ENCODE data around the gene SLC5A1.
"Not testable (repeated sequence)": the region's sequence is repeated elsewhere in the genome, so short reads cannot be mapped to it uniquely, and the experiment has no call there.

SLC5A1 gene

GRCh38 chr22:32112380-32112779, 69.3 kb downstream of the SLC5A1 start:
- peaks cover 14 to 60% of the 10 kb centered on the region in 2 donors for H3K36me3 ChIP-seq (ENCODE audit: control insufficient read depth in 1 of 2, insufficient read depth in 2 of 2, low read length in 2 of 2)
- H3K27me3 ChIP-seq (ENCODE audit: control insufficient read depth in 1 of 2, insufficient read depth in 2 of 2, low read length in 2 of 2), result no peaks in the 10 kb centered on the region
- no peak overlapping the region for H3K27ac ChIP-seq (ENCODE audit: low read depth, low read length)
- H3K9me3 ChIP-seq (ENCODE audit: control insufficient read depth in 1 of 2, low read length in 2 of 2), result no peaks in the 10 kb centered on the region
- no peak overlapping the region for H3K9ac ChIP-seq (ENCODE audit: low read depth in 1 of 2, low read length in 2 of 2)
- H3K4me3 ChIP-seq (ENCODE audit: low read depth in 1 of 2, low read length in 2 of 2), result no peak overlapping the region
- no peaks in the 10 kb centered on the region for H3K4me1 ChIP-seq (ENCODE audit: control insufficient read depth in 1 of 2, insufficient read depth in 2 of 2, low read length in 2 of 2)

- no peaks in the 10 kb centered on the region for H3K4me1 ChIP-seq (ENCODE audit: control insufficient read depth in 1 of 2, insufficient read depth in 2 of 2, low read length in 2 of 2)
- H3K4me3 ChIP-seq (ENCODE audit: low read depth in 1 of 2, low read length in 2 of 2), result no peak overlapping the region
- H3K9ac ChIP-seq (ENCODE audit: low read depth in 1 of 2, low read length in 2 of 2), result no peak overlapping the region
- no peaks in the 10 kb centered on the region for H3K27me3 ChIP-seq (ENCODE audit: control insufficient read depth in 1 of 2, insufficient read depth in 2 of 2, low read length in 2 of 2)
- no peaks in the 10 kb centered on the region for H3K9me3 ChIP-seq (ENCODE audit: control insufficient read depth in 1 of 2, low read length in 2 of 2)
- peaks cover 3 to 4% of the 10 kb centered on the region in 2 donors for H3K36me3 ChIP-seq (ENCODE audit: control insufficient read depth in 1 of 2, insufficient read depth in 2 of 2, low read length in 2 of 2)
- no peak overlapping the region for H3K27ac ChIP-seq (ENCODE audit: low read depth, low read length)
Observed at GRCh38 chr22:32119568-32120235, 76.6 kb downstream of the SLC5A1 start.

DNA sequence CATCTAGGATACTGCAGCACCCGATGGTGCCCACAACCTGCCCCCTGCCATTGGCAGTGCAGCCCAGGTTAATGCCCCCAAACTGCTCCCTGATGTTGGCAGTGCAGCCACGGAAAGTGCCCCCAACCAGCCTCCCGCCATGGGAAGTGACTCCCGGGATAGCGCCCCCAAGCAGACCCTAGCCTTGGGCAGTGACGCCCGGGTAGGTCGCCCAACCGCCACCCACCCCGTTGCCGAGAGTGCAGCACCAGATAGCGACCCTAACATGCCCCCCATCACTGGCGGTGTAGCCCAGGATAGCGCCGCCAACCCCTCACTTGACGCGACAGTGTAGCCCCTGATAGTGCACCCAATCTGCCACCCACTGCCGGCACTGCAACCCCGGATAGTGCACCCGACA, 77.5 kb downstream of the SLC5A1 start:
- H3K4me1 ChIP-seq (ENCODE audit: control insufficient read depth in 1 of 2, insufficient read depth in 2 of 2, low read length in 2 of 2), result no peaks in the 10 kb centered on the region
- H3K27ac ChIP-seq (ENCODE audit: low read depth, low read length), result no peak overlapping the region
- H3K9me3 ChIP-seq (ENCODE audit: control insufficient read depth in 1 of 2, low read length in 2 of 2), result no peaks in the 10 kb centered on the region
- H3K27me3 ChIP-seq (ENCODE audit: control insufficient read depth in 1 of 2, insufficient read depth in 2 of 2, low read length in 2 of 2), result no peaks in the 10 kb centered on the region
- H3K4me3 ChIP-seq (ENCODE audit: low read depth in 1 of 2, low read length in 2 of 2), result no peak overlapping the region
- H3K9ac ChIP-seq (ENCODE audit: low read depth in 1 of 2, low read length in 2 of 2), result no peak overlapping the region
- H3K36me3 ChIP-seq (ENCODE audit: control insufficient read depth in 1 of 2, insufficient read depth in 2 of 2, low read length in 2 of 2), result no peaks in the 10 kb centered on the region

DNA sequence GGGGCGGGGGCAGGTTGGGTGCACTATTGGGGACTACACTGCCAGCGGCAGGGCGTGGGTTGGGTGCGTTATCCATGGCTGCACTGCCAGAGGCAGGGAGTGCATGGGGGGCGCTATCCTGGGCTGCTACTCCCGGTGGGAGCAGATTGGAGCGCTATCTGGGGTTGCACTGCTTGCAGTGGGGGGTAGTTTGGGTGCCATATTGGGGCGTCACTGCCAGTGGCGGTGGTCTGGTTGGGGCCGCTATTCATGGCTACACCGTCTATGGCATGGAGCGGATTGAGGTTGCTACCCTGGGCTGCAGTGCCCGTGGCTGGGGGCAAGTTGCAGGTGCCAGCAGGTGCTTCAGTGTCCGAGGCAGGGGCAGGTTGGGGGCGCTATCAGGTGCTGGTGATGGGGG, 79.8 kb downstream of the SLC5A1 start:
- no peak overlapping the region for H3K4me3 ChIP-seq (ENCODE audit: low read depth in 1 of 2, low read length in 2 of 2)
- no peak overlapping the region for H3K27ac ChIP-seq (ENCODE audit: low read depth, low read length)
- H3K27me3 ChIP-seq (ENCODE audit: control insufficient read depth in 1 of 2, insufficient read depth in 2 of 2, low read length in 2 of 2), result no peaks in the 10 kb centered on the region
- no peak overlapping the region for H3K9ac ChIP-seq (ENCODE audit: low read depth in 1 of 2, low read length in 2 of 2)
- H3K9me3 ChIP-seq (ENCODE audit: control insufficient read depth in 1 of 2, low read length in 2 of 2), result no peaks in the 10 kb centered on the region
- H3K4me1 ChIP-seq (ENCODE audit: control insufficient read depth in 1 of 2, insufficient read depth in 2 of 2, low read length in 2 of 2), result no peaks in the 10 kb centered on the region
- H3K36me3 ChIP-seq (ENCODE audit: control insufficient read depth in 1 of 2, insufficient read depth in 2 of 2, low read length in 2 of 2), result no peaks in the 10 kb centered on the region

DNA sequence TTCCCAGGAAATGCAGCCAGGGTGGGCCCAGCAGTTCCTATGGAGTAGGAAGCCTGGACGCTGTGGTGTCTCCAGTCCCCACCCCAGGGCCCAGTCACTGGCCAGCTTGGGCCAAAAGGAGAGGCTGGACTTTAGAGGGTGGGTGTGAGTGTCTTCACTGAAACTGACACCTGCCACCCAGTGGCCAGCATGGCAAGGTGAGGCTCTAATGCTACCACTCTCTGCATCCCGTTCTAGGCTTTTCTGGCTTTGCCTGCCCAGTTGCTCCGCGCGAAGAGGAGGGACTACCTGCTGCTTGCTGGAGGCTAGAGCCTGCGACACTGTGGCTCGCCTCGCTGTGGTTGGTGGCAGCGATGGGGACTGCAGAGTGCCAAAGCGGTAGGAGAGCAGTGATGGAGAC, 80.6 kb downstream of the SLC5A1 start:
- Histone ChIP-seq H3K9me3 (ENCODE audit: control insufficient read depth in 1 of 2, low read length in 2 of 2) (no peaks in the 10 kb centered on the region), H3K27me3 (ENCODE audit: control insufficient read depth in 1 of 2, insufficient read depth in 2 of 2, low read length in 2 of 2) (no peaks in the 10 kb centered on the region), H3K27ac (ENCODE audit: low read depth, low read length) (no peak overlapping the region), H3K4me3 (ENCODE audit: low read depth in 1 of 2, low read length in 2 of 2) (no peak overlapping the region), H3K4me1 (ENCODE audit: control insufficient read depth in 1 of 2, insufficient read depth in 2 of 2, low read length in 2 of 2) (no peaks in the 10 kb centered on the region), H3K36me3 (ENCODE audit: control insufficient read depth in 1 of 2, insufficient read depth in 2 of 2, low read length in 2 of 2) (no peaks in the 10 kb centered on the region), H3K9ac (ENCODE audit: low read depth in 1 of 2, low read length in 2 of 2) (no peak overlapping the region)

GRCh38 chr22:32127904-32128303, 84.8 kb downstream of the SLC5A1 start:
- no peaks in the 10 kb centered on the region for H3K9me3 ChIP-seq (ENCODE audit: control insufficient read depth in 1 of 2, low read length in 2 of 2)
- no peak overlapping the region for H3K9ac ChIP-seq (ENCODE audit: low read depth in 1 of 2, low read length in 2 of 2)
- H3K4me1 ChIP-seq (ENCODE audit: control insufficient read depth in 1 of 2, insufficient read depth in 2 of 2, low read length in 2 of 2), result no peaks in the 10 kb centered on the region
- H3K36me3 ChIP-seq (ENCODE audit: control insufficient read depth in 1 of 2, insufficient read depth in 2 of 2, low read length in 2 of 2), result no peaks in the 10 kb centered on the region
- no peak overlapping the region for H3K27ac ChIP-seq (ENCODE audit: low read depth, low read length)
- H3K27me3 ChIP-seq (ENCODE audit: control insufficient read depth in 1 of 2, insufficient read depth in 2 of 2, low read length in 2 of 2), result no peaks in the 10 kb centered on the region
- H3K4me3 ChIP-seq (ENCODE audit: low read depth in 1 of 2, low read length in 2 of 2), result no peak overlapping the region

DNA sequence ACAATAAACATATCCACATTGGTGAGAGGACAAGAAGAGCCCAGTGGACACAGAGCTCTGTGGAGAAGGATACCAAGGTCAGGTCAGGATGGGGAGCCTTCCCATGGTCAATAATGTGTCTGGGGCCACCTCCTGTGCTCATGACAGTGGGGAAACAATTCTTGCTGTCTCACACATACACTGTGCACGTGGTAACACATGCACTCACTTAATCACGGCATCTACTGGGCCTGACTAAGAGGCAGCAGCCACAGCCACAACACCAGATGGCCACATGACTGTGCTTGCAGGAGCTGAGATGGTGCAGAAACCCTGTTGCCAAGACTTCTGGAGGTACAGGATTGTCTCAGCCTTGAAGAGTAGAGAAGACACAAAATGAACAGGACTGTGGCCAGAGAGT, 87.4 kb downstream of the SLC5A1 start:
- no peaks in the 10 kb centered on the region for H3K9me3 ChIP-seq (ENCODE audit: control insufficient read depth in 1 of 2, low read length in 2 of 2)
- no peak overlapping the region for H3K9ac ChIP-seq (ENCODE audit: low read depth in 1 of 2, low read length in 2 of 2)
- no peaks in the 10 kb centered on the region for H3K4me1 ChIP-seq (ENCODE audit: control insufficient read depth in 1 of 2, insufficient read depth in 2 of 2, low read length in 2 of 2)
- H3K27ac ChIP-seq (ENCODE audit: low read depth, low read length), result no peak overlapping the region
- H3K27me3 ChIP-seq (ENCODE audit: control insufficient read depth in 1 of 2, insufficient read depth in 2 of 2, low read length in 2 of 2), result no peaks in the 10 kb centered on the region
- no peak overlapping the region for H3K4me3 ChIP-seq (ENCODE audit: low read depth in 1 of 2, low read length in 2 of 2)
- no peaks in the 10 kb centered on the region for H3K36me3 ChIP-seq (ENCODE audit: control insufficient read depth in 1 of 2, insufficient read depth in 2 of 2, low read length in 2 of 2)

GRCh38 chr22:32132126-32132525, 89.1 kb downstream of the SLC5A1 start:
- H3K4me3 ChIP-seq (ENCODE audit: low read depth in 1 of 2, low read length in 2 of 2), result no peak overlapping the region
- H3K9me3 ChIP-seq (ENCODE audit: control insufficient read depth in 1 of 2, low read length in 2 of 2), result no peaks in the 10 kb centered on the region
- no peaks in the 10 kb centered on the region for H3K27me3 ChIP-seq (ENCODE audit: control insufficient read depth in 1 of 2, insufficient read depth in 2 of 2, low read length in 2 of 2)
- H3K36me3 ChIP-seq (ENCODE audit: control insufficient read depth in 1 of 2, insufficient read depth in 2 of 2, low read length in 2 of 2), result no peaks in the 10 kb centered on the region
- H3K9ac ChIP-seq (ENCODE audit: low read depth in 1 of 2, low read length in 2 of 2), result no peak overlapping the region
- peaks cover 2 to 3% of the 10 kb centered on the region in 2 donors for H3K4me1 ChIP-seq (ENCODE audit: control insufficient read depth in 1 of 2, insufficient read depth in 2 of 2, low read length in 2 of 2)
- H3K27ac ChIP-seq (ENCODE audit: low read depth, low read length), result no peak overlapping the region

- Histone ChIP-seq H3K27me3 (ENCODE audit: control insufficient read depth in 1 of 2, insufficient read depth in 2 of 2, low read length in 2 of 2) (no peaks in the 10 kb centered on the region), H3K27ac (ENCODE audit: low read depth, low read length) (no peak overlapping the region), H3K9ac (ENCODE audit: low read depth in 1 of 2, low read length in 2 of 2) (no peak overlapping the region), H3K4me3 (ENCODE audit: low read depth in 1 of 2, low read length in 2 of 2) (no peak overlapping the region), H3K4me1 (ENCODE audit: control insufficient read depth in 1 of 2, insufficient read depth in 2 of 2, low read length in 2 of 2) (peaks cover 9% of the 10 kb centered on the region in 2 donors), H3K9me3 (ENCODE audit: control insufficient read depth in 1 of 2, low read length in 2 of 2) (no peaks in the 10 kb centered on the region), H3K36me3 (ENCODE audit: control insufficient read depth in 1 of 2, insufficient read depth in 2 of 2, low read length in 2 of 2) (no peaks in the 10 kb centered on the region)
Observed at GRCh38 chr22:32132783-32133182, 89.7 kb downstream of the SLC5A1 start.

DNA sequence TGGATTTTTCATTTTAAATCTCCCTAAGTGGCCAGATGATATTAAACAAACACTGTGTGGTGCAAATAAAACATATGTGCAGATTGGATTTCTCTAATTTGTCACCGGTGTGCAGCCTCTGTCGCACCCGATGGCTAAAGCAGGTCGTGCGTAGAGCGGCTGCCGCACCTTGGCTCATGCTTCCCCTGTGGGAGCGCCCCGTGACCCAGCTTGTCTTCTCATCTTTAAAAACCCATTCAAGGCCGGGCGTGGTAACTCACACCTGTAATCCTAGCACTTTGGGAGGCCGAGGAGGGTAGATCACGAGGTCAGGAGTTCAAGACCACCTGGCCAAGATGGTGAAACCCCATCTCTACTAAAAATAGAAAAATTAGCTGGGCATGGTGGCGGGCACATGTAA, 91.7 kb downstream of the SLC5A1 start:
- H3K36me3 ChIP-seq (ENCODE audit: control insufficient read depth in 1 of 2, insufficient read depth in 2 of 2, low read length in 2 of 2); H3K9ac ChIP-seq (ENCODE audit: low read depth in 1 of 2, low read length in 2 of 2); H3K27ac ChIP-seq (ENCODE audit: low read depth, low read length); H3K9me3 ChIP-seq (ENCODE audit: control insufficient read depth in 1 of 2, low read length in 2 of 2); H3K4me1 ChIP-seq (ENCODE audit: control insufficient read depth in 1 of 2, insufficient read depth in 2 of 2, low read length in 2 of 2); H3K4me3 ChIP-seq (ENCODE audit: low read depth in 1 of 2, low read length in 2 of 2); H3K27me3 ChIP-seq (ENCODE audit: control insufficient read depth in 1 of 2, insufficient read depth in 2 of 2, low read length in 2 of 2): not testable (repeated sequence)

GRCh38 chr22:32135958-32136357, 92.9 kb downstream of the SLC5A1 start:
- not testable (repeated sequence) for H3K4me3 ChIP-seq (ENCODE audit: low read depth in 1 of 2, low read length in 2 of 2)

More at GRCh38 chr22:32135958-32136357, 92.9 kb downstream of the SLC5A1 start:
- not testable (repeated sequence) for H3K36me3 ChIP-seq (ENCODE audit: control insufficient read depth in 1 of 2, insufficient read depth in 2 of 2, low read length in 2 of 2); H3K9ac ChIP-seq (ENCODE audit: low read depth in 1 of 2, low read length in 2 of 2); H3K27ac ChIP-seq (ENCODE audit: low read depth, low read length); H3K27me3 ChIP-seq (ENCODE audit: control insufficient read depth in 1 of 2, insufficient read depth in 2 of 2, low read length in 2 of 2); H3K9me3 ChIP-seq (ENCODE audit: control insufficient read depth in 1 of 2, low read length in 2 of 2); H3K4me1 ChIP-seq (ENCODE audit: control insufficient read depth in 1 of 2, insufficient read depth in 2 of 2, low read length in 2 of 2)
